HG02852 (cell line): ENCODE results near the gene LSM4.
A peak's percentile ranks its signal among the peaks of the same experiment; 100 is the strongest.
"Not testable (repeated sequence)": the region's sequence is repeated elsewhere in the genome, so short reads cannot be mapped to it uniquely, and the experiment has no call there.

Experiments used
- ATAC-seq: cut with Tn5 transposase; IDR thresholded peaks from one replicate; pipeline ENCODE4 v1.9.1; 2021; ENCODE audit warnings: mild to moderate bottlenecking, moderate library complexity; ENCODE audit not compliant: unreplicated experiment

The LSM4 gene

GRCh38 chr19:18322759-18323460 lies at the start of gene LSM4:
LSM4 (minus strand) TSS chr19:18323076; CDS start chr19:18323020, 56 bp downstream.
- peak; percentile 90 for ATAC-seq

- no peak for ATAC-seq
These were observed 45.8 kb upstream of the LSM4 start for GRCh38 chr19:18368504-18369222.

- no peak for ATAC-seq
These were observed 43.2 kb upstream of the LSM4 start for GRCh38 chr19:18366021-18366435.

- no peak for ATAC-seq
These were observed 42.1 kb upstream of the LSM4 start for GRCh38 chr19:18364826-18365528.

- not testable (repeated sequence) for ATAC-seq
These were observed 41.5 kb upstream of the LSM4 start for GRCh38 chr19:18364277-18364825.

- ATAC-seq, result no peak
These were observed 40.9 kb upstream of the LSM4 start for GRCh38 chr19:18363787-18364186.

GRCh38 chr19:18362934-18363542 lies 40.2 kb upstream of the LSM4 start:
- no peak for ATAC-seq

- no peak for ATAC-seq
These were observed 38.8 kb upstream of the LSM4 start for GRCh38 chr19:18361646-18362045.

- ATAC-seq, result no peak
These were observed 34.2 kb upstream of the LSM4 start for GRCh38 chr19:18357041-18357440.

- not testable (repeated sequence) for ATAC-seq
These were observed 31.9 kb upstream of the LSM4 start for GRCh38 chr19:18354743-18355142.

- ATAC-seq, result no peak
These were observed 30.6 kb upstream of the LSM4 start for GRCh38 chr19:18353378-18354005.

GRCh38 chr19:18351544-18351943 lies 28.7 kb upstream of the LSM4 start:
- ATAC-seq, result no peak

GRCh38 chr19:18350490-18350889 lies 27.6 kb upstream of the LSM4 start:
- ATAC-seq, result no peak

- ATAC-seq, result no peak
These were observed 26.8 kb upstream of the LSM4 start for GRCh38 chr19:18349524-18350128.

GRCh38 chr19:18348818-18349339 lies 26.0 kb upstream of the LSM4 start:
- not testable (repeated sequence) for ATAC-seq

GRCh38 chr19:18348171-18348570 lies 25.3 kb upstream of the LSM4 start:
- no peak for ATAC-seq

- no peak for ATAC-seq
These were observed 23.2 kb upstream of the LSM4 start for GRCh38 chr19:18346091-18346490.

- ATAC-seq, result no peak
These were observed 22.4 kb upstream of the LSM4 start for GRCh38 chr19:18345296-18345695.

GRCh38 chr19:18344582-18344950 lies 21.7 kb upstream of the LSM4 start:
- ATAC-seq, result no peak

GRCh38 chr19:18342090-18342632 lies 19.3 kb upstream of the LSM4 start:
- ATAC-seq, result no peak
